Measurements from ENCODE around the gene C1QTNF12. TPM values are rescaled to one million over a fixed set of nuclear protein-coding genes. Genes with fewer than 3 reads are reported as not detected.

The C1QTNF12 gene
- total RNA-seq, 1 donor from 2014 or later = 1.7 TPM

DNA sequence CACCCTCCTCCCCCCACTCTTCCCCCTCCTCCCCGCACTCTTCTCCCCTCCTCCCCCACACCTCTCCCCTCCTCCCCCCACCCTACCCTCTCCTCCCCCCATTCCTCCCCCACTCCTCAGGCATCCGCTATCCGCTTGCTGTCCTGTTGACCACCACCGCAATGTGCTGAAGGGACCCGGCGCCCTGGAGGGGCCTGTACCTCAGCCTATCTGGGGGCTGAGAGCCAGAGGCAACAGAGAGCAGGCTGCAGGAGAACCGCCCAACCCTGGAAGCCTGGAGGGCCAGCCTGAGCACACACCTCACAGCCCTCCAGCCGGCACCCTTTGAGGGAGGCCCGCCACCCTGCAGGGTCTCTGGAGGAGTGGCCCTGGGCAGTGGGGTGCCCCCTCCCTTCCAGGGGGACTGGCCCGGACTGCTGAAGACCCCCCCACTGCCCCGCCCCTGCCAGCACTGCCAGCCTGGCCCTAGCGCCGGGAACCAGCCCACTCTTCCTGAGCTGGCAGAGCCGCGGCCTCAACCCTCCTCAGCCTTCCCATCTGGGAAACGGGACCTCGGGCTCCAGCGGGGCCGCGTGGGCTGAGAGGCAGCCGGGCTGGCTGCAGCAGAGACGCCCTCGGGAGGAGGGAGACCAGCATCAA is 1.2 kb downstream of the C1QTNF12 start:
- Mint-ChIP-seq H3K9me3 (ENCODE audit: low read depth) (no peaks in the 10 kb centered on the region), H3K4me3 (ENCODE audit: low read depth) (no peak overlapping the region), H3K27me3 (peaks cover 3% of the 10 kb centered on the region), H3K36me3 (ENCODE audit: insufficient read depth) (no peaks in the 10 kb centered on the region), H3K4me1 (ENCODE audit: low read depth) (no peaks in the 10 kb centered on the region), H3K27ac (no peak overlapping the region)
- no peak for DNase-seq (ENCODE audit: low spot score, unreplicated experiment)
- TF ChIP-seq, protein P1, sequence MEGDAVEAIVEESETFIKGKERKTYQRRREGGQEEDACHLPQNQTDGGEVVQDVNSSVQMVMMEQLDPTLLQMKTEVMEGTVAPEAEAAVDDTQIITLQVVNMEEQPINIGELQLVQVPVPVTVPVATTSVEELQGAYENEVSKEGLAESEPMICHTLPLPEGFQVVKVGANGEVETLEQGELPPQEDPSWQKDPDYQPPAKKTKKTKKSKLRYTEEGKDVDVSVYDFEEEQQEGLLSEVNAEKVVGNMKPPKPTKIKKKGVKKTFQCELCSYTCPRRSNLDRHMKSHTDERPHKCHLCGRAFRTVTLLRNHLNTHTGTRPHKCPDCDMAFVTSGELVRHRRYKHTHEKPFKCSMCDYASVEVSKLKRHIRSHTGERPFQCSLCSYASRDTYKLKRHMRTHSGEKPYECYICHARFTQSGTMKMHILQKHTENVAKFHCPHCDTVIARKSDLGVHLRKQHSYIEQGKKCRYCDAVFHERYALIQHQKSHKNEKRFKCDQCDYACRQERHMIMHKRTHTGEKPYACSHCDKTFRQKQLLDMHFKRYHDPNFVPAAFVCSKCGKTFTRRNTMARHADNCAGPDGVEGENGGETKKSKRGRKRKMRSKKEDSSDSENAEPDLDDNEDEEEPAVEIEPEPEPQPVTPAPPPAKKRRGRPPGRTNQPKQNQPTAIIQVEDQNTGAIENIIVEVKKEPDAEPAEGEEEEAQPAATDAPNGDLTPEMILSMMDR (IDR thresholded peaks at IDR 0.05; ENCODE audit: unreplicated experiment) = no peak

DNA sequence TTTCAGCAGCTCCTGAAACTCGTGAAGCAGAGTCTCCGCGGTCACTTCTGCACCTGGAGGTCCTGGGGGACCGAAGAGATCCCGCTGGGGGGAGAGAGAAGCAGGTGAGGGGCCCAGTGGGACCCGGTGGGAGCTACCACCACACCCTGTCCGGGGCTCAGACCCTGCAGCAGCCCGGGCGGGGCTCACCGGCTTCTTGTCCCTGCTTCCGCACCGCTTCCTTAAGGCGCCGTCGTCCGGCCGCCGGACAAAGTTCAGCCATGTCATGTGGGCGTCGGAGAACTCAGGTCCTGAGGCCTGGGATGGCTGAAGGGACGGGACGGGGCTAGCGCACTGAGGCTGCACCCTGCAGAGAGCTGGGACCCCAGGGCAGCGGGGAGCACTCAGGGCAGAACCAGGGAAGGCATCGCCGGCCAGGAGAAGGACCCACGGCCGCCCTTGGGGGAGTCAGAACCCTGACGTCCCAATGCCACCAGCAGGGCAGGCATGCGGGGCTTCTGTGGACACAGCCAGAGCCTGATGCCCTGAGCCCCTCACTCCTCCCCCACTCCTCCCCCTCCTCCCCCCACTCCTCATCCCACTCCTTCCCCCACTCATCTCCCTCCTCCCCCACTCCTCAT is 2.2 kb downstream of the C1QTNF12 start:
- H3K27me3 Mint-ChIP-seq = peaks cover 3% of the 10 kb centered on the region
- H3K27ac Mint-ChIP-seq = no peak overlapping the region
- no peaks in the 10 kb centered on the region for H3K9me3 Mint-ChIP-seq (ENCODE audit: low read depth)
- TF ChIP-seq, protein P1 (IDR thresholded peaks at IDR 0.05; ENCODE audit: unreplicated experiment) = no peak
- no peaks in the 10 kb centered on the region for H3K4me1 Mint-ChIP-seq (ENCODE audit: low read depth)
- H3K4me3 Mint-ChIP-seq (ENCODE audit: low read depth) = no peak overlapping the region
- no peaks in the 10 kb centered on the region for H3K36me3 Mint-ChIP-seq (ENCODE audit: insufficient read depth)
- no peak for DNase-seq (ENCODE audit: low spot score, unreplicated experiment)

DNA sequence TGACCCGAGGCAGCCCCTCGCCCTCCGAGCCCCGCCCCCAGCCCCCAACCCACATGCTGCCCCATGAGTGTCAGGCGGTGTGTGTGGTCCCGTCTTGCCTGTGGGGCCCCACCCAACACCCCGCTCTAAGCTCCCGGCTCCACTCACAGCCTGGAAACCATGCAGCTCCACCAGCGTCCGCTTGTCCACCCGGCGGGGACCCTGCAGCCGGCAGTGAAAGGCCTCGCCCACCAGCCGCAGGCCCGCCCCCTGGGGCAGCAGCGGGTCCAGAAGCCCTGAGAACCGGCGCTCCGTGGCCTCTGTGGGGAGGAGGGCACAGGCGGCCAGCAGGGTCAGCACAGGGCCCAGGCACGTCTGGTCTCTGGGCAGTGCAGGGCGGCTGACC is 2.7 kb downstream of the C1QTNF12 start:
- H3K27ac Mint-ChIP-seq = no peak overlapping the region
- TF ChIP-seq, protein P1 (IDR thresholded peaks at IDR 0.05; ENCODE audit: unreplicated experiment) = no peak
- H3K36me3 Mint-ChIP-seq (ENCODE audit: insufficient read depth) = no peaks in the 10 kb centered on the region
- no peaks in the 10 kb centered on the region for H3K4me1 Mint-ChIP-seq (ENCODE audit: low read depth)
- H3K4me3 Mint-ChIP-seq (ENCODE audit: low read depth) = no peak overlapping the region
- no peaks in the 10 kb centered on the region for H3K9me3 Mint-ChIP-seq (ENCODE audit: low read depth)
- no peak for DNase-seq (ENCODE audit: low spot score, unreplicated experiment)
- H3K27me3 Mint-ChIP-seq = peaks cover 3% of the 10 kb centered on the region

DNA sequence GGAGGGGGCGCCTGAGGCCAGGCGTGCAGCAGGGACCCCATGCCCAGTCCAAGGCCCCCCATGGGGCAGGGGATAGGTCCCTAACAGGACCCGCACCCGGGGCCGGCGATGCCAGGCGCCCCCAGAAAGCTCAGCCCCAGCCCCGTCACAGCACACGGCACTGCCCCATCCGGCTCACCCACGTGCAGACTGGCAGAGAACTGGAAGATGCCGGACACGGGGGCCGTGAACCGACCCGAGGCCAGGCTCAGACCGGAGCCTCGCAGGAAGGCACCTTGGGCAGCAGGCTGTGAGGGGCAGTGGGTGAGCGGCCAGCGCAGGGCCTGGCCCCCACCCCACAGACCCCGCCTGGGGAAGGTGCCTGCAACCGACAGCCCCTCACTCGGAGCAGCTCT is 3.3 kb downstream of the C1QTNF12 start:
- peaks cover 3% of the 10 kb centered on the region for H3K27me3 Mint-ChIP-seq
- H3K9me3 Mint-ChIP-seq (ENCODE audit: low read depth) = no peaks in the 10 kb centered on the region
- no peaks in the 10 kb centered on the region for H3K4me1 Mint-ChIP-seq (ENCODE audit: low read depth)
- no peak for DNase-seq (ENCODE audit: low spot score, unreplicated experiment)
- H3K4me3 Mint-ChIP-seq (ENCODE audit: low read depth) = no peak overlapping the region
- TF ChIP-seq, protein P1 (IDR thresholded peaks at IDR 0.05; ENCODE audit: unreplicated experiment) = no peak
- no peak overlapping the region for H3K27ac Mint-ChIP-seq
- no peaks in the 10 kb centered on the region for H3K36me3 Mint-ChIP-seq (ENCODE audit: insufficient read depth)

DNA sequence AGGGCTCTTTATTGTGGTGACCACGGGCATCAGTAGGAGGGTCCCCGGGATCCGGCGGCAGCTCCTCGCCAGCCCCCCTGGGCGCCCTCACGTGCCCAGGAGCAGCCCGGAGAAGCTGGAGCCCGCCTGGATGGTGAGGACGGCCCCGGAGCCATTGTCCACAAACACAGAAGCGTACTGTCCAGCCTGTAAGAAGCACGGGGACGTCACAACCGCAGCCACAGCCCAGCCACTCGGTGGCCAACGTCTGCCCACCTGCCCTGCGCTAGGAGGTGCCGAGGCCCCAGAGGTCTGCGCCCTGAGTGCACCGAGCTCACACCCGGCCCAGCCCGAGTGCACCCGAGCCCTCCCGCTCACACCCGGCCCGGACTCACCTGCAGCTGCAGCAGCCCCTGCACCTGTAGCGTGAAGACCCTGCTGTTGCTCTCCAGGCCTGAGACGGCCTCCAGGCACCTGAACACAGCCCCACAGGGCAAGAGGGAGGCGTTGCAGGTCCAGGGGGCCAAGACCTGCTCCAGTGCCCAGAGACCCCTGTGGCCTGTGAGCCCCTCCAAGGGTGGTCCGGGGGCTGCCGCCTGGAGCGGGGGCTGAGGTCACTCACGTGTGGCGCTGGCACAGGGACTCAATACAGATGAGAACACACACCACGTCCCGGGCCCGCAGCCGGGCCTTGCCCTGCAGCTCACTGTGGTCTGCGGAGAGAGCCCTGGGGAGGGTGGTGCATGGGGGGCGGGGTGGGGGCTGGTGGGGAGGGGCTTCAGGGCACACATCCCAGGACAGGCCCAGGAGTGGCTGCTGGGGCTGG is 3.9 kb downstream of the C1QTNF12 start:
- no peaks in the 10 kb centered on the region for H3K9me3 Mint-ChIP-seq (ENCODE audit: low read depth)
- H3K27me3 Mint-ChIP-seq = no peaks in the 10 kb centered on the region
- H3K4me1 Mint-ChIP-seq (ENCODE audit: low read depth) = peaks cover 2% of the 10 kb centered on the region
- no peak overlapping the region for H3K4me3 Mint-ChIP-seq (ENCODE audit: low read depth)
- H3K27ac Mint-ChIP-seq = no peak overlapping the region
- TF ChIP-seq, protein P1 (IDR thresholded peaks at IDR 0.05; ENCODE audit: unreplicated experiment) = no peak
- no peaks in the 10 kb centered on the region for H3K36me3 Mint-ChIP-seq (ENCODE audit: insufficient read depth)
- DNase-seq (ENCODE audit: low spot score, unreplicated experiment) = no peak

All from progenitor cell of endocrine pancreas (in vitro differentiated cells).